Measurements from ENCODE around the gene TTC7B. TPM values are rescaled to one million over a fixed set of nuclear protein-coding genes. Genes with fewer than 3 reads are reported as not detected.

Gene TTC7B
- total RNA-seq, 2 experiments from 2014 or later = 5.9 to 6.6 TPM

DNA sequence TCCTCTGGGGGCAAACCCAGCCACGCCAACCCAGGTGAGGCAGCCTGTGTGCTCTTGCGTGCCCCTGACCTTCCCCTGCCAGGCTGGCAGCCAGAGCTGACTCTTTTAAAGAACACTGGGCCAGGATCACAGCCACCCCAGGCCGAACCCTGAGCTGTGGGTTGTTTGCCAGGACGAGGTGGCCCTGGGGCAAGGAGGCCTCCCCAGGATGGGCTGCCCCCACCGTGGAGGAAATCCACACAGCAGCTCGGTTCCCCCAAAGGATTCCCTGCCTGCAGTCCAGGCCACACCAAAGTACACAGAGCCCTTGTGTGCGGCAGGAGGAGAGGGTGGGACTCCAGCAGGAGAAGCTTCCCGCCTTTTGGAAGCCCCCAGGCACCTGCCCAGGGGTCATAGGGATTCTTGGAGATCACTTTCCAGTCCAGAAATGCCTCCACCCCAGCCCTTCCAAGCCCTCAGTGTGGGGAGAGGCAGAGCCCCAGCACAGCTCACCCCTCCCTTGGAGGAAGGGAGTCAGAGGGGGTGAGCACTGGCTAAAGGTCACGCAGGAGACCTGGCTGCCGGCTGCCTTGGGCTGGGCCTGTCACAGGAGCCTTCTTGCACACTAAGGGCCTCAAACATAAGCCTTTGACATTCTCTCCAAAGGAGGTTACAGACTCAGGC is 303.8 kb downstream of the TTC7B start:
- H3K4me1 Mint-ChIP-seq = peaks cover 8% of the 10 kb centered on the region
- H3K4me3 Mint-ChIP-seq = no peak overlapping the region
- POLR2A ChIA-PET = no interaction called here
- no peak for ATAC-seq (ENCODE audit: low read depth)
- H3K27ac Mint-ChIP-seq = no peak overlapping the region
- H3K9me3 Mint-ChIP-seq = no peaks in the 10 kb centered on the region
- H3K36me3 Mint-ChIP-seq = no peaks in the 10 kb centered on the region
- H3K27me3 Mint-ChIP-seq = peaks cover 23% of the 10 kb centered on the region
- no peak for DNase-seq

DNA sequence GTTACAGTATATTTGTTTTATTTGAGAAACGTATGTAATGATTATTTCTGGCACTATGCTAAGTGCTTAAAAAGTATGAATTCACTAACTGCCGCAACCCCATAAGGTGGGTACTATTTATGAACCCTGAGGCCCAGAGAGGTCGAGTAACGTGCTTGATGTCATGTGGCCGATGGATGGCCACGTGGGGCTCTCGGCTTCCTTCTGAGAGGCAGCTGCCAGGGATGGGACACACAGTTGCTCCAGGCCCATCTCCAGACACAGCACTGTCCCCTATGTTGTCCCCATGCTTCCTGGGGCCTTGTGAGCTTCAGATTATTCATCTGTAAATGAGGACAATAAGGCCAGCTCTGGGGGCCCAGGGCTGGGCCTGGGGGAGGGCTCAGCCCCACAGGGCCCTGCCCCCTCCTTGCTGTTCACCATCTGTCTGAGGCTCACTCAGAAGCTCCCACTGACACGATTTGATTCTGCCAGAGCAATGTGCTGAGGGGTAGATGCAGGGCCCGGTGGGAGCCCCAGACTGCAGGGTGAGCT is 304.4 kb downstream of the TTC7B start:
- no peaks in the 10 kb centered on the region for H3K9me3 Mint-ChIP-seq
- no peak overlapping the region for H3K27ac Mint-ChIP-seq
- no peak for DNase-seq
- no peak for ATAC-seq (ENCODE audit: low read depth)
- POLR2A ChIA-PET = no interaction called here
- peaks cover 8% of the 10 kb centered on the region for H3K4me1 Mint-ChIP-seq
- H3K36me3 Mint-ChIP-seq = no peaks in the 10 kb centered on the region
- H3K27me3 Mint-ChIP-seq = peaks cover 25% of the 10 kb centered on the region
- H3K4me3 Mint-ChIP-seq = no peak overlapping the region

DNA sequence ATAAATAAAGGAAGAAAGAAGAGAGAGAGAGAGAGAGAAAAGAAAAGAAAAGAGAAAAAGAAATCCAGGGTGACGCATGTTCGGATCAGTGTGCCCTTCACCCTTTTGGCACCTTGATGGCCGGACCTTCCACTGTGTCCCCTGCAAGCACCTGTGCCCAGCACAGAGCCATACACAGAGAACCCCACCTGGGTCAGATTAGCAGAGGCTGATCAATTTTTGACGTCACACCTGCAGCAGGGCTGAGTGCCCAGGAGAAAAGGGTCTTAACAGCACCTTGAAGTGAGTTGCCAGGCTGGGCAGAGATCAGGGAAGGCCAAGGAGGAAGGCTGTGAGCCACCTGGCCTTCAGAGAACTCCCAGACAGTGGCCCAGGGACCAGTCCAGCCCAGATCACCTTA is 305.0 kb downstream of the TTC7B start:
- POLR2A ChIA-PET = no interaction called here
- ATAC-seq (ENCODE audit: low read depth) = no peak
- peaks cover 8% of the 10 kb centered on the region for H3K4me1 Mint-ChIP-seq

DNA sequence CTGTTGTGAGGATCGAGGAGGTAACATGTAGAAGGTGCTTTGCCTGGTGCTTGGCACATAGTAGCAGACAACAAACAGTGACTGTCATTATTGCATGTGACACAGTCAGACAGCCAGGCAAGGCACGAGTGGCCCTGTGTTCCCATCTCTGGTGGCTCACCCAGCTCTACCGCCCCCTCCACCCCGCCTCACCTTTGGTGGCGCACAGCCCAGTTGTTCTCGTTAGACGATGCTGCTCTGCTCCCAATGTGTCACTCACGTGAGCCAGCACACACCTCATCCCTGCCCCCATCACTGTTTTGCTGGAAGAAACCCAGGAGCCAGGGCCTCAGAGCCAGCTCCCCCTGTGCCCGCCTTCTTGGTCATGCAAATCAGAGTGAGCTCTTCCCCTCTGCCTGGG is 306.1 kb downstream of the TTC7B start:
- Mint-ChIP-seq H3K9me3 (no peaks in the 10 kb centered on the region), H3K36me3 (no peaks in the 10 kb centered on the region), H3K4me1 (peaks cover 8% of the 10 kb centered on the region), H3K27me3 (peaks cover 25% of the 10 kb centered on the region), H3K4me3 (no peak overlapping the region), H3K27ac (no peak overlapping the region)
- ATAC-seq (ENCODE audit: low read depth) (no peak), DNase-seq (no peak)
- POLR2A ChIA-PET = no interaction called here

More for the DNA sequence above, 305.0 kb downstream of the TTC7B start:
- Mint-ChIP-seq H3K36me3 (no peaks in the 10 kb centered on the region), H3K9me3 (no peaks in the 10 kb centered on the region), H3K27me3 (peaks cover 25% of the 10 kb centered on the region), H3K27ac (no peak overlapping the region), H3K4me3 (no peak overlapping the region)
- DNase-seq = no peak

DNA sequence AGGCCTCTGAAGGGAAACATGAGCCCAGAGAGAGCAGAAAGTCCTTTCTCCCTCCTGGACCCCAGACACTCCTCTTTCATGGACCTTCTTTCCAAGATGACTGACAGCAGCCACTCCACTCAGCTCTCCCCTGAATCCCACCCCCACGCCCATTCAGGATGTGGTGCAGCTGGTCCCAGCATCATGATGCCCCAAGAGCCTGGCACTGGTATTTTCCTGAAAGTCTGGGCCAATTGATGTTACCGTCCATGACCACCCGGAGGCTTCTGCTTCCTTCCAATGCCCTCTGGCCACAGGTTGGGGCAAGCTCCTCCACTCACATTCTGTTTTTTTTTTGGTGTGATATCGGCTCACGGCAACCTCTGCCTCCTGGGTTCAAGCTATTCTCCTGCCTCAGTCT is 306.8 kb downstream of the TTC7B start:
- ATAC-seq (ENCODE audit: low read depth) (no peak), DNase-seq (no peak)
- Mint-ChIP-seq H3K9me3 (no peaks in the 10 kb centered on the region), H3K27me3 (peaks cover 25% of the 10 kb centered on the region), H3K36me3 (no peaks in the 10 kb centered on the region), H3K4me1 (peaks cover 8% of the 10 kb centered on the region), H3K27ac (no peak overlapping the region), H3K4me3 (no peak overlapping the region)
- POLR2A ChIA-PET = no interaction called here

- H3K27me3 Mint-ChIP-seq = peaks cover 25% of the 10 kb centered on the region
- POLR2A ChIA-PET = no interaction called here
- no peak overlapping the region for H3K27ac Mint-ChIP-seq
- DNase-seq (no peak), ATAC-seq (ENCODE audit: low read depth) (no peak)
- H3K36me3 Mint-ChIP-seq = no peaks in the 10 kb centered on the region
- H3K4me3 Mint-ChIP-seq = no peak overlapping the region
- H3K4me1 Mint-ChIP-seq = peaks cover 8% of the 10 kb centered on the region
- no peaks in the 10 kb centered on the region for H3K9me3 Mint-ChIP-seq
These were observed 307.5 kb downstream of the TTC7B start for GRCh38 chr14:90508536-90509254.

- Mint-ChIP-seq H3K9me3 (no peaks in the 10 kb centered on the region), H3K4me3 (no peak overlapping the region), H3K4me1 (peaks cover 8% of the 10 kb centered on the region), H3K27ac (no peak overlapping the region), H3K27me3 (peaks cover 25% of the 10 kb centered on the region), H3K36me3 (no peaks in the 10 kb centered on the region)
- no peak for DNase-seq
- ATAC-seq (ENCODE audit: low read depth) = no peak
- POLR2A ChIA-PET = no interaction called here
These were observed 308.2 kb downstream of the TTC7B start for GRCh38 chr14:90508036-90508435.

- H3K27me3 Mint-ChIP-seq = peaks cover 29% of the 10 kb centered on the region
- DNase-seq (no peak), ATAC-seq (ENCODE audit: low read depth) (no peak)
- H3K27ac Mint-ChIP-seq = no peak overlapping the region
- POLR2A ChIA-PET = no interaction called here
- H3K4me3 Mint-ChIP-seq = no peak overlapping the region
- no peaks in the 10 kb centered on the region for H3K36me3 Mint-ChIP-seq
- no peaks in the 10 kb centered on the region for H3K9me3 Mint-ChIP-seq
- H3K4me1 Mint-ChIP-seq = peaks cover 8% of the 10 kb centered on the region
These were observed 308.8 kb downstream of the TTC7B start for GRCh38 chr14:90507428-90507827.

- Mint-ChIP-seq H3K9me3 (no peaks in the 10 kb centered on the region), H3K4me1 (peaks cover 8% of the 10 kb centered on the region), H3K27ac (no peak overlapping the region), H3K36me3 (no peaks in the 10 kb centered on the region), H3K27me3 (peaks cover 32% of the 10 kb centered on the region), H3K4me3 (no peak overlapping the region)
- ATAC-seq (ENCODE audit: low read depth) = no peak
- no peak for DNase-seq
- POLR2A ChIA-PET = no interaction called here
These were observed 309.5 kb downstream of the TTC7B start for GRCh38 chr14:90506748-90507147.

GRCh38 chr14:90505531-90505930 is 310.7 kb downstream of the TTC7B start:
- no peak overlapping the region for H3K27ac Mint-ChIP-seq
- H3K27me3 Mint-ChIP-seq = peaks cover 32% of the 10 kb centered on the region
- H3K9me3 Mint-ChIP-seq = no peaks in the 10 kb centered on the region
- DNase-seq = no peak
- POLR2A ChIA-PET = no interaction called here
- H3K4me3 Mint-ChIP-seq = no peak overlapping the region
- ATAC-seq (ENCODE audit: low read depth) = no peak
- H3K36me3 Mint-ChIP-seq = no peaks in the 10 kb centered on the region
- peaks cover 10% of the 10 kb centered on the region for H3K4me1 Mint-ChIP-seq

GRCh38 chr14:90504643-90505042 is 311.6 kb downstream of the TTC7B start:
- no peak for ATAC-seq (ENCODE audit: low read depth)
- Mint-ChIP-seq H3K9me3 (no peaks in the 10 kb centered on the region), H3K27me3 (peaks cover 30% of the 10 kb centered on the region), H3K27ac (no peak overlapping the region), H3K4me1 (peaks cover 12% of the 10 kb centered on the region), H3K4me3 (no peak overlapping the region), H3K36me3 (no peaks in the 10 kb centered on the region)
- POLR2A ChIA-PET = no interaction called here
- no peak for DNase-seq

DNA sequence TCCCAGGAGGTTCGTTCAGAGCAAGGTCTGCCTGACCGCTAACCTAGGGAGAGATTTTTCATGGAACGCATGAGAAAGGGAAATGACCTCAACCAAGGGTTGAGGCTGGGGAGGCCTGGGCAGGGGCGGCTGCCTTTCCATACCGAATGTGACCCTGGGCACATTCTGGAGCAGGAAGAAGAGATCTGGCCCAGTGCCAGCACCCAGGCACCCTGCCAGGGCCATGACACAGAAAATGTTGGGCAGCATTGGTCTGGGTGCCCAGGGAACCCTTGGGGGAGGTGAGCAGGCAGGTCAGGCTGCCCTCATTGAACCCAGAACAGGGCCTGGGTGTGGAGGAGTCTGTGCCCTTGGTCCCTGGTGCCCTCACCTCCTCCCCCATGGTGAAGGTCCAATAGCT is 312.6 kb downstream of the TTC7B start:
- H3K27me3 Mint-ChIP-seq = peaks cover 20% of the 10 kb centered on the region
- ATAC-seq (ENCODE audit: low read depth) (no peak), DNase-seq (no peak)
- H3K27ac Mint-ChIP-seq = no peak overlapping the region
- no peaks in the 10 kb centered on the region for H3K9me3 Mint-ChIP-seq
- peaks cover 4% of the 10 kb centered on the region for H3K4me1 Mint-ChIP-seq
- H3K36me3 Mint-ChIP-seq = no peaks in the 10 kb centered on the region
- no peak overlapping the region for H3K4me3 Mint-ChIP-seq
- POLR2A ChIA-PET = no interaction called here

DNA sequence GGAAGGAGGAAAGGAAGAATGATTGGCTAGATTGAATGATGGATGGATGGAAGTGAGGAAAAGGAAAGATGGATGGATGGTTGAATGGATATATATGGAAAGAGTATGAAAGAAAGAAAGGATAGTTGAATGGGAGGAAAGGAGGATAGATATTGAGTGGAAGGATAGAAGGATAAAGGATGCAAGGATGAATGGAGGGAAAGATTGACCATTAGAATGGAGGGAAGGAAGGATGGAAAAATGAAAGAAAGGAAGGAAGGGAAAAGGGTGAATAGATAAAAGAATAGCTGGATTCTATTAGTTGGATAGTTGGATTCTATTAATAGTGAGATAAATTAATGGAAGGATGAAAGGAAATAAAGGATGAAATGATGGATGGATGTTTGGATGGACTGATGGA is 313.5 kb downstream of the TTC7B start:
- ATAC-seq (ENCODE audit: low read depth) (no peak), DNase-seq (no peak)
- POLR2A ChIA-PET = no interaction called here
- Mint-ChIP-seq H3K4me3 (no peak overlapping the region), H3K4me1 (peaks cover 4% of the 10 kb centered on the region), H3K27ac (no peak overlapping the region), H3K36me3 (no peaks in the 10 kb centered on the region), H3K27me3 (peaks cover 11% of the 10 kb centered on the region), H3K9me3 (no peaks in the 10 kb centered on the region)

DNA sequence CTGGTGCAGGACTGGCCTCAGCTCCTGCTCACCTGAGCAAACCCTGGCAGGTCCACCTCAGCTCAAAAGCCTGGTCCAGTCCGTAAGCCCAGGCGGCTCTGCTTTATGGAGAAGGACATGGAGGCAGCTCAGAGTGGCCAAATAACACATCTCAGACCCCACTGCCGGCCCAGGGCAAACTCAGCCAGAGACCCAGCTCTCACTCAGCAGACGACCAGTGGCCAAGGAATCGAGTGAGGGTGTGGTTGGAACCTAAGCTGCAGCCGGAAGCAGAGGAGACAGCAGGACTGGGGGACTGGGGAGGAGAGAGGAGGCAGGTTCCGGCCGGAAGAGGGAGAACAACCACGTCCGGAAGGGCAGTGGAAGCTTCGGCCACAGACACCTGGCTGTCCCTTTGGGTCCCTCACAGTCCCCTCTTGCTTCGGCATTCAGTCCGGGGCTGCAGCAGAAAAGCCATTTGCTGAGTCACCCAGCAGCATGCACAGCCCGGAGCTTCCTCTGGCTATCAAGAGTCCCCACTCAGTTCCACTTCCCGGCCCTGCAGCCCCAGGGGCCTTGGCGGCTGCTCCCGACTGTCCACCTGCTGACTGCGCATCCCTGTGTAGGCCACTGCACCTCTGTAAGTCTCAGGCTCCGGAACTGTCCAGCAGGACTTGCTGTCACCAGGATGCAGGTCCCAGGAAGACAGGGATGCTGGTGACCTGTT is 315.4 kb downstream of the TTC7B start:
- ATAC-seq (ENCODE audit: low read depth) = peak; percentile 73
- DNase-seq = no peak
- H3K4me3 Mint-ChIP-seq = peak overlapping the region; percentile 18

More for the DNA sequence above, 315.4 kb downstream of the TTC7B start:
- Mint-ChIP-seq H3K27me3 (peaks cover 6% of the 10 kb centered on the region), H3K4me1 (peaks cover 4% of the 10 kb centered on the region), H3K27ac (no peak overlapping the region), H3K9me3 (no peaks in the 10 kb centered on the region), H3K36me3 (no peaks in the 10 kb centered on the region)
- POLR2A ChIA-PET = no interaction called here
